ENCODE results near the gene AKR1C1.
"Not testable (repeated sequence)": the region's sequence is repeated elsewhere in the genome, so short reads cannot be mapped to it uniquely, and the experiment has no call there.

DNA sequence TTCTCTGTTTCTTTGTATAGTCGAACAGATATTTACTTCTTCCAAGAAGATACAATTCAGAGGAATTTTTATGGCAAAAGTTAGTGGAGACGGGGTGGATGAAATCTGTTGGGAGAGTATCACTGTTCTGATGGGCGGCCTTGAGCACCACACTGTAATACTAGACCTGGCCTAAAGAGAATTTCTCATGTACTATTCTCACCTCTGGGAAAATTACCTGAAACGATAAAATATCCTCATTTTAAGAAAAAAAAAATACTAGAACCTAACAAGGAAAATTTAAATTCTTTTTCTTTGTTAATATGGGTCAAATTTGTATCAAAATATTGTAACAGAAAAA is 570 bp downstream of the AKR1C1 start:
- not testable (repeated sequence) for TF ChIP-seq POLR2A, EP300 (IDR thresholded peaks at IDR 0.05)
- TF ChIP-seq, protein P1, sequence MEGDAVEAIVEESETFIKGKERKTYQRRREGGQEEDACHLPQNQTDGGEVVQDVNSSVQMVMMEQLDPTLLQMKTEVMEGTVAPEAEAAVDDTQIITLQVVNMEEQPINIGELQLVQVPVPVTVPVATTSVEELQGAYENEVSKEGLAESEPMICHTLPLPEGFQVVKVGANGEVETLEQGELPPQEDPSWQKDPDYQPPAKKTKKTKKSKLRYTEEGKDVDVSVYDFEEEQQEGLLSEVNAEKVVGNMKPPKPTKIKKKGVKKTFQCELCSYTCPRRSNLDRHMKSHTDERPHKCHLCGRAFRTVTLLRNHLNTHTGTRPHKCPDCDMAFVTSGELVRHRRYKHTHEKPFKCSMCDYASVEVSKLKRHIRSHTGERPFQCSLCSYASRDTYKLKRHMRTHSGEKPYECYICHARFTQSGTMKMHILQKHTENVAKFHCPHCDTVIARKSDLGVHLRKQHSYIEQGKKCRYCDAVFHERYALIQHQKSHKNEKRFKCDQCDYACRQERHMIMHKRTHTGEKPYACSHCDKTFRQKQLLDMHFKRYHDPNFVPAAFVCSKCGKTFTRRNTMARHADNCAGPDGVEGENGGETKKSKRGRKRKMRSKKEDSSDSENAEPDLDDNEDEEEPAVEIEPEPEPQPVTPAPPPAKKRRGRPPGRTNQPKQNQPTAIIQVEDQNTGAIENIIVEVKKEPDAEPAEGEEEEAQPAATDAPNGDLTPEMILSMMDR (IDR thresholded peaks at IDR 0.05) = not testable (repeated sequence)

All from ovary (tissue), 3 donors.